ENCODE measurements around the gene KIAA0408. TPM values are rescaled to one million over a fixed set of nuclear protein-coding genes. Genes with fewer than 3 reads are reported as not detected.

KIAA0408 gene
- total RNA-seq, 2 donors from 2014 or later: 1.5 to 1.8 TPM

GRCh38 chr6:127489248-127489647 lies 30.1 kb upstream of the KIAA0408 start:
- Histone ChIP-seq H3K4me3 (no peak overlapping the region), H3K27me3 (no peaks in the 10 kb centered on the region), H3K4me1 (no peaks in the 10 kb centered on the region), H3K9me3 (no peaks in the 10 kb centered on the region), H3K36me3 (no peaks in the 10 kb centered on the region), H3K27ac (no peak overlapping the region)
- no peak for DNase-seq (ENCODE audit: low spot score)
- no peak for TF ChIP-seq CTCF (IDR thresholded peaks at IDR 0.05)

- TF ChIP-seq CTCF (IDR thresholded peaks at IDR 0.05): no peak
- Histone ChIP-seq H3K27me3 (no peaks in the 10 kb centered on the region), H3K9me3 (no peaks in the 10 kb centered on the region), H3K36me3 (no peaks in the 10 kb centered on the region), H3K27ac (no peak overlapping the region), H3K4me1 (no peaks in the 10 kb centered on the region), H3K4me3 (no peak overlapping the region)
- DNase-seq (ENCODE audit: low spot score): no peak
Measured at GRCh38 chr6:127486934-127487333, 27.7 kb upstream of the KIAA0408 start.

- DNase-seq (ENCODE audit: low spot score): no peak
- H3K9me3 ChIP-seq: no peaks in the 10 kb centered on the region
- H3K36me3 ChIP-seq: no peaks in the 10 kb centered on the region
- no peak overlapping the region for H3K27ac ChIP-seq
- H3K4me1 ChIP-seq: no peaks in the 10 kb centered on the region
- no peak overlapping the region for H3K4me3 ChIP-seq
- H3K27me3 ChIP-seq: no peaks in the 10 kb centered on the region
- TF ChIP-seq CTCF (IDR thresholded peaks at IDR 0.05): no peak
Measured at GRCh38 chr6:127484212-127484863, 25.1 kb upstream of the KIAA0408 start.

- Histone ChIP-seq H3K27ac (no peak overlapping the region), H3K4me3 (no peak overlapping the region), H3K9me3 (no peaks in the 10 kb centered on the region), H3K4me1 (no peaks in the 10 kb centered on the region), H3K36me3 (no peaks in the 10 kb centered on the region), H3K27me3 (no peaks in the 10 kb centered on the region)
- no peak for TF ChIP-seq CTCF (IDR thresholded peaks at IDR 0.05)
- no peak for DNase-seq (ENCODE audit: low spot score)
Measured at GRCh38 chr6:127483399-127484055, 24.3 kb upstream of the KIAA0408 start.

- no peaks in the 10 kb centered on the region for H3K27me3 ChIP-seq
- no peaks in the 10 kb centered on the region for H3K36me3 ChIP-seq
- no peaks in the 10 kb centered on the region for H3K4me1 ChIP-seq
- DNase-seq (ENCODE audit: low spot score): no peak
- TF ChIP-seq CTCF (IDR thresholded peaks at IDR 0.05): no peak
- no peak overlapping the region for H3K4me3 ChIP-seq
- H3K9me3 ChIP-seq: no peaks in the 10 kb centered on the region
- no peak overlapping the region for H3K27ac ChIP-seq
Measured at GRCh38 chr6:127482325-127482724, 23.1 kb upstream of the KIAA0408 start.
